HEK293 (cell line): ENCODE results near the gene ABCC11.

Experiments used
- CTCF ChIA-PET: fragments of 350-600 bp; formaldehyde crosslinking; extraction: SDS; loops from one replicate; lab custom pipeline; 2021; ENCODE audit warnings: antibody characterized with exemption; lab: Yijun Ruan, JAX
- POLR2A ChIA-PET: fragments of 300-600 bp; formaldehyde crosslinking; extraction: SDS; loops from one replicate; lab custom pipeline; 2020; ENCODE audit warnings: antibody characterized with exemption, inconsistent platforms; lab: Yijun Ruan, JAX
- H3K27ac ChIP-seq: fragments of 200-500 bp; sonication (Bioruptor generic); 2 replicates; pipeline ENCODE4 v1.5.1; 2014; ENCODE audit warnings: low read depth, low read length, control low read depth, inconsistent platforms; ENCODE audit errors: extremely low read depth
- H3K36me3 ChIP-seq, 2 experiments: fragments of 200-500 bp in 1 of 2; sonication (Bioruptor generic) in 1 of 2; 1 replicate in 1 of 2; 2 replicates in 1 of 2; pipeline ENCODE4 v1.5.1; 2014 to 2017; ENCODE audit warnings: inconsistent platforms in 2 of 2, low read length in 2 of 2; ENCODE audit not compliant: control insufficient read depth in 2 of 2, insufficient read depth in 1 of 2
- H3K4me1 ChIP-seq: fragments of 200-500 bp; sonication (Bioruptor generic); 2 replicates; pipeline ENCODE4 v1.5.1; 2014; ENCODE audit warnings: mild to moderate bottlenecking, low read length, inconsistent platforms; ENCODE audit not compliant: control insufficient read depth, insufficient read depth
- H3K4me3 ChIP-seq: 2 replicates; pipeline ENCODE4 v1.5.1; 2011; ENCODE audit warnings: low read depth, mild to moderate bottlenecking, control low read depth, low read length, moderate library complexity
- H3K9me3 ChIP-seq: fragments of 200-500 bp; sonication (Bioruptor generic); 2 replicates; pipeline ENCODE4 v1.5.1; 2014; ENCODE audit warnings: low read depth, low read length, inconsistent platforms; ENCODE audit not compliant: control insufficient read depth, insufficient read depth
- TCF7L2 ChIP-seq: IDR thresholded peaks from 2 replicates; pipeline ENCODE4 v1.6.1; 2011; ENCODE audit warnings: low read depth, mild to moderate bottlenecking, inconsistent platforms, low read length, moderate library complexity, borderline replicate concordance
- YY2 ChIP-seq: fragments of 450-650 bp; formaldehyde crosslinking; IDR thresholded peaks from 2 replicates; pipeline ENCODE4 v1.5.1; 2016; ENCODE audit warnings: missing biosample characterization, missing genetic modification characterization
- ZFP41 ChIP-seq: fragments of 450-650 bp; formaldehyde crosslinking; IDR thresholded peaks from 2 replicates; pipeline ENCODE4 v1.5.1; 2016; ENCODE audit warnings: missing biosample characterization, missing genetic modification characterization, borderline replicate concordance
- ZNF211 ChIP-seq: fragments of 450-650 bp; formaldehyde crosslinking; IDR thresholded peaks from 2 replicates; pipeline ENCODE4 v1.5.1; 2016; ENCODE audit warnings: low read depth, missing biosample characterization, missing genetic modification characterization
- ZNF514 ChIP-seq: fragments of 450-650 bp; formaldehyde crosslinking; IDR thresholded peaks from 2 replicates; pipeline ENCODE4 v1.5.1; 2016; ENCODE audit warnings: missing biosample characterization, missing genetic modification characterization
- ZSCAN23 ChIP-seq: fragments of 450-650 bp; formaldehyde crosslinking; IDR thresholded peaks from 2 replicates; pipeline ENCODE4 v1.5.1; 2016; ENCODE audit warnings: missing biosample characterization, missing genetic modification characterization
- TF ChIP-seq, protein P1 (sequence below): fragments of 450-650 bp; IDR thresholded peaks from 2 replicates; pipeline ENCODE4 v1.5.1; 2018; ENCODE audit warnings: missing biosample characterization, missing genetic modification characterization
- TF ChIP-seq, protein P2 (sequence below): fragments of 450-650 bp; formaldehyde crosslinking; conservative IDR thresholded peaks from 2 replicates; pipeline ENCODE4 v1.5.1; 2016; ENCODE audit warnings: low read depth, missing biosample characterization, missing genetic modification characterization
- TF ChIP-seq, protein P3 (sequence below): fragments of 450-650 bp; formaldehyde crosslinking; IDR thresholded peaks from 2 replicates; pipeline ENCODE4 v1.5.1; 2016; ENCODE audit warnings: missing biosample characterization, missing genetic modification characterization
- TF ChIP-seq, protein P4 (sequence below): fragments of 450-650 bp; formaldehyde crosslinking; IDR thresholded peaks from 2 replicates; pipeline ENCODE4 v1.5.1; 2016; ENCODE audit warnings: missing biosample characterization, missing genetic modification characterization, borderline replicate concordance
- TF ChIP-seq, protein P5 (sequence below): fragments of 450-650 bp; formaldehyde crosslinking; IDR thresholded peaks from 2 replicates; pipeline ENCODE4 v1.5.1; 2016; ENCODE audit warnings: missing biosample characterization, missing genetic modification characterization

ABCC11 gene

DNA sequence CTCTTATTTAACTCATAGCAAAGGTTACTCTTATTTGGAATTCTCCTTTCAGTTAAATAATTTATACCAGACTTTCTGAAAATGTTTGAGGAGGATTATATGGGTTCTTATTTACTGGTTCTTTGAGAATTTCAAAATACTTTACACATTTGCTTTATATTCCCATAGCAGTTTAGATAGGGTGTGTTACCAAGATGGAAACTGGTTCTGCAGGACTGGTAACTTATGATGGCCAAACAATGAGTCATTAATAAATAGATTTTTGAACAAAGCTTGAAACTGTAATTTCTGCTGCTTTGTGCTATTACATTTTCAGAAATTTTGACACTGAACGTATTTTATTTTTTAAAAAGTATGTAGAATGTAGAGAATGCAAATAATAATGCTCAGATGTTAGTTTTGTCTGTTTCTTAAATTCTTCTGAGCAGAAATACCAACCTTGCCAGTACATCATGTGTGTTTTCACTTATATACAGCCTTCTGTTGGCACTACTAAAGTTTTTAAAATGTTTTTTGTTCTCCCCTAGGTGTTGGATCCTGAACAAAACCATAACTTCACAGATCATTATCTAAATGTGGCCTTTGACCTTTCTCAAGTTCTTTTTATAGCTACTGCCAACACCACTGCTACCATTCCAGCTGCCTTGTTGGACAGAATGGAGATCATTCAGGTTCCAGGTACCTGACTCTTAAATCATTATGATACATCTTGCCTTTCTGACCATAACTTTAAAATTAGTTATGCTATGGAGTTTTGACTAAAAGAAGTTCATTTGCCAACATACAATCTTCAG lies 48.3 kb upstream of the ABCC11 start:
- ChIA-PET POLR2A (no interaction called here), CTCF (no interaction called here)
- no peak overlapping the region for H3K27ac ChIP-seq
- H3K4me3 ChIP-seq, result no peak overlapping the region
- H3K9me3 ChIP-seq, result no peaks in the 10 kb centered on the region
- no peak for TF ChIP-seq ZNF211 (tag by site-specific recombination)
- TF ChIP-seq, protein P1, sequence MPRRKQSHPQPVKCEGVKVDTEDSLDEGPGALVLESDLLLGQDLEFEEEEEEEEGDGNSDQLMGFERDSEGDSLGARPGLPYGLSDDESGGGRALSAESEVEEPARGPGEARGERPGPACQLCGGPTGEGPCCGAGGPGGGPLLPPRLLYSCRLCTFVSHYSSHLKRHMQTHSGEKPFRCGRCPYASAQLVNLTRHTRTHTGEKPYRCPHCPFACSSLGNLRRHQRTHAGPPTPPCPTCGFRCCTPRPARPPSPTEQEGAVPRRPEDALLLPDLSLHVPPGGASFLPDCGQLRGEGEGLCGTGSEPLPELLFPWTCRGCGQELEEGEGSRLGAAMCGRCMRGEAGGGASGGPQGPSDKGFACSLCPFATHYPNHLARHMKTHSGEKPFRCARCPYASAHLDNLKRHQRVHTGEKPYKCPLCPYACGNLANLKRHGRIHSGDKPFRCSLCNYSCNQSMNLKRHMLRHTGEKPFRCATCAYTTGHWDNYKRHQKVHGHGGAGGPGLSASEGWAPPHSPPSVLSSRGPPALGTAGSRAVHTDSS (tag by site-specific recombination), result no peak
- TF ChIP-seq, protein P2, sequence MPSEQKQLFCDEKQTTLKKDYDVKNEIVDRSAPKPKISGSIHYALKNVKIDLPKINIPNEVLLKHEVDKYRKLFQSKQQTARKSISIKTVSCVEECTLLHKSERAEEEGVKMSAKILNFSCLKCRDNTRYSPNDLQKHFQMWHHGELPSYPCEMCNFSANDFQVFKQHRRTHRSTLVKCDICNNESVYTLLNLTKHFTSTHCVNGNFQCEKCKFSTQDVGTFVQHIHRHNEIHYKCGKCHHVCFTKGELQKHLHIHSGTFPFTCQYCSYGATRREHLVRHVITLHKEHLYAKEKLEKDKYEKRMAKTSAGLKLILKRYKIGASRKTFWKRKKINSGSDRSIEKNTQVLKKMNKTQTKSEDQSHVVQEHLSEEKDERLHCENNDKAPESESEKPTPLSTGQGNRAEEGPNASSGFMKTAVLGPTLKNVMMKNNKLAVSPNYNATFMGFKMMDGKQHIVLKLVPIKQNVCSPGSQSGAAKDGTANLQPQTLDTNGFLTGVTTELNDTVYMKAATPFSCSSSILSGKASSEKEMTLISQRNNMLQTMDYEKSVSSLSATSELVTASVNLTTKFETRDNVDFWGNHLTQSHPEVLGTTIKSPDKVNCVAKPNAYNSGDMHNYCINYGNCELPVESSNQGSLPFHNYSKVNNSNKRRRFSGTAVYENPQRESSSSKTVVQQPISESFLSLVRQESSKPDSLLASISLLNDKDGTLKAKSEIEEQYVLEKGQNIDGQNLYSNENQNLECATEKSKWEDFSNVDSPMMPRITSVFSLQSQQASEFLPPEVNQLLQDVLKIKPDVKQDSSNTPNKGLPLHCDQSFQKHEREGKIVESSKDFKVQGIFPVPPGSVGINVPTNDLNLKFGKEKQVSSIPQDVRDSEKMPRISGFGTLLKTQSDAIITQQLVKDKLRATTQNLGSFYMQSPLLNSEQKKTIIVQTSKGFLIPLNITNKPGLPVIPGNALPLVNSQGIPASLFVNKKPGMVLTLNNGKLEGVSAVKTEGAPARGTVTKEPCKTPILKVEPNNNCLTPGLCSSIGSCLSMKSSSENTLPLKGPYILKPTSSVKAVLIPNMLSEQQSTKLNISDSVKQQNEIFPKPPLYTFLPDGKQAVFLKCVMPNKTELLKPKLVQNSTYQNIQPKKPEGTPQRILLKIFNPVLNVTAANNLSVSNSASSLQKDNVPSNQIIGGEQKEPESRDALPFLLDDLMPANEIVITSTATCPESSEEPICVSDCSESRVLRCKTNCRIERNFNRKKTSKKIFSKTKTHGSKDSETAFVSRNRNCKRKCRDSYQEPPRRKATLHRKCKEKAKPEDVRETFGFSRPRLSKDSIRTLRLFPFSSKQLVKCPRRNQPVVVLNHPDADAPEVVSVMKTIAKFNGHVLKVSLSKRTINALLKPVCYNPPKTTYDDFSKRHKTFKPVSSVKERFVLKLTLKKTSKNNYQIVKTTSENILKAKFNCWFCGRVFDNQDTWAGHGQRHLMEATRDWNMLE, result no peak
- TF ChIP-seq ZNF514 (tag by site-specific recombination), result no peak
- TF ChIP-seq ZSCAN23 (tag by site-specific recombination), result no peak
- TF ChIP-seq, protein P3, sequence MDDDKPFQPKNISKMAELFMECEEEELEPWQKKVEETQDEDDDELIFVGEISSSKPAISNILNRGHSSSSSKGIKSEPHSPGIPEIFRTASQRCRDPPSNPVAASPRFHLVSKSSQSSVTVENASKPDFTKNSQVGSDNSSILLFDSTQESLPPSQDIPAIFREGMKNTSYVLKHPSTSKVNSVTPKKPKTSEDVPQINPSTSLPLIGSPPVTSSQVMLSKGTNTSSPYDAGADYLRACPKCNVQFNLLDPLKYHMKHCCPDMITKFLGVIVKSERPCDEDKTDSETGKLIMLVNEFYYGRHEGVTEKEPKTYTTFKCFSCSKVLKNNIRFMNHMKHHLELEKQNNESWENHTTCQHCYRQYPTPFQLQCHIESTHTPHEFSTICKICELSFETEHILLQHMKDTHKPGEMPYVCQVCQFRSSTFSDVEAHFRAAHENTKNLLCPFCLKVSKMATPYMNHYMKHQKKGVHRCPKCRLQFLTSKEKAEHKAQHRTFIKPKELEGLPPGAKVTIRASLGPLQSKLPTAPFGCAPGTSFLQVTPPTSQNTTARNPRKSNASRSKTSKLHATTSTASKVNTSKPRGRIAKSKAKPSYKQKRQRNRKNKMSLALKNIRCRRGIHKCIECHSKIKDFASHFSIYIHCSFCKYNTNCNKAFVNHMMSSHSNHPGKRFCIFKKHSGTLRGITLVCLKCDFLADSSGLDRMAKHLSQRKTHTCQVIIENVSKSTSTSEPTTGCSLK (tag by site-specific recombination), result no peak
- H3K36me3 ChIP-seq, result peaks cover 30 to 50% of the 10 kb centered on the region in 2 experiments; a peak in 2 of 3 replicates
- H3K4me1 ChIP-seq, result no peaks in the 10 kb centered on the region

DNA sequence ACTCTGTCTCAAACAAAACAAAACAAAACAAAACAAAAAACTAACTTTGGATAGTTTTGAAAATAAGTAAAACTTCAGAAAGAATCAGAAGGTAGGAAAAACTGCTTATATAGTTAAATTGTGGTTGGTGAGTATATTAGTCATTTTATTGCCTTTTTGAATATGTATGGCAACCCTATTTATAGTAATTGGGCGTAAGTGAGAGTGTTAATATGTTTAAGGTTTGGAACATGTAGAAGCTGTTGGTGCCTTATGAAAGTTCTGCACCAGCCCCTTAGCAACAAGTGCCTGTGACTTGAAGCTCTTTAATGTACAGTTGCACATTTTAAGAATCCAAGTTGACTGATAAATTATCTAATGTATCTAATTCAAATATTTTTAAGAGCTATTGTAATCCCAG lies 47.4 kb upstream of the ABCC11 start:
- Histone ChIP-seq H3K27ac (no peak overlapping the region), H3K9me3 (no peaks in the 10 kb centered on the region), H3K4me3 (no peak overlapping the region), H3K36me3 (peaks cover 34 to 48% of the 10 kb centered on the region in 2 experiments), H3K4me1 (no peaks in the 10 kb centered on the region)
- ChIA-PET CTCF (interaction anchor here (1.0 kb wide), 1 partner anchor 325 kb away, joined by 3 read pairs; no protein-coding TSS in a partner anchor), POLR2A (no interaction called here)
- TF ChIP-seq, protein P1 (tag by site-specific recombination), result no peak
- TF ChIP-seq, protein P4, sequence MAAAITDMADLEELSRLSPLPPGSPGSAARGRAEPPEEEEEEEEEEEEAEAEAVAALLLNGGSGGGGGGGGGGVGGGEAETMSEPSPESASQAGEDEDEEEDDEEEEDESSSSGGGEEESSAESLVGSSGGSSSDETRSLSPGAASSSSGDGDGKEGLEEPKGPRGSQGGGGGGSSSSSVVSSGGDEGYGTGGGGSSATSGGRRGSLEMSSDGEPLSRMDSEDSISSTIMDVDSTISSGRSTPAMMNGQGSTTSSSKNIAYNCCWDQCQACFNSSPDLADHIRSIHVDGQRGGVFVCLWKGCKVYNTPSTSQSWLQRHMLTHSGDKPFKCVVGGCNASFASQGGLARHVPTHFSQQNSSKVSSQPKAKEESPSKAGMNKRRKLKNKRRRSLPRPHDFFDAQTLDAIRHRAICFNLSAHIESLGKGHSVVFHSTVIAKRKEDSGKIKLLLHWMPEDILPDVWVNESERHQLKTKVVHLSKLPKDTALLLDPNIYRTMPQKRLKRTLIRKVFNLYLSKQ (tag by site-specific recombination), result no peak
- TF ChIP-seq TCF7L2 (no peak), ZFP41 (tag by site-specific recombination) (no peak), YY2 (no peak)
- TF ChIP-seq, protein P5, sequence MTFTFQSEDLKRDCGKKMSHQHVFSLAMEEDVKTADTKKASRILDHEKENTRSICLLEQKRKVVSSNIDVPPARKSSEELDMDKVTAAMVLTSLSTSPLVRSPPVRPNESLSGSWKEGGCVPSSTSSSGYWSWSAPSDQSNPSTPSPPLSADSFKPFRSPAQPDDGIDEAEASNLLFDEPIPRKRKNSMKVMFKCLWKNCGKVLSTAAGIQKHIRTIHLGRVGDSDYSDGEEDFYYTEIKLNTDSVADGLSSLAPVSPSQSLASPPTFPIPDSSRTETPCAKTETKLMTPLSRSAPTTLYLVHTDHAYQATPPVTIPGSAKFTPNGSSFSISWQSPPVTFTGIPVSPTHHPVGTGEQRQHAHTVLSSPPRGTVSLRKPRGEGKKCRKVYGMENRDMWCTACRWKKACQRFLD (tag by site-specific recombination), result no peak
